HepG2 (cell line): ENCODE data around the gene STX10. TPM values are rescaled to one million over a fixed set of nuclear protein-coding genes. Genes with fewer than 3 reads are reported as not detected.

Experiments
- AGO2 ChIP-seq: fragments of 200-400 bp; formaldehyde crosslinking; optimal IDR thresholded peaks from 2 replicates; pipeline ENCODE3; 2017; ENCODE audit warnings: mild to moderate bottlenecking, low read depth, low read length, moderate library complexity
- ATF4 ChIP-seq, 2 experiments: fragments of 450-650 bp in 1 of 2; sonication (generic) in 1 of 2; formaldehyde crosslinking; IDR thresholded peaks; 2 replicates each; pipeline versions ENCODE4 v1.5.0 to v1.8.0; 2020 to 2022; ENCODE audit warnings: mild to moderate bottlenecking in 1 of 2, missing genetic modification reagents in 1 of 2
- HIVEP1 ChIP-seq: sonication (generic); formaldehyde crosslinking; IDR thresholded peaks from 2 replicates; pipeline ENCODE4 v1.4.0; 2020; ENCODE audit warnings: mild to moderate bottlenecking, missing genetic modification reagents
- HMG20A ChIP-seq: IDR thresholded peaks from 2 replicates; pipeline ENCODE4 v1.6.1; 2016; ENCODE audit warnings: borderline replicate concordance
- IKZF1 ChIP-seq: fragments of 450-650 bp; IDR thresholded peaks from 2 replicates; pipeline ENCODE4 v1.7.1; 2016
- JDP2 ChIP-seq: sonication (generic); formaldehyde crosslinking; IDR thresholded peaks from 2 replicates; pipeline ENCODE4 v1.8.1; 2022; ENCODE audit warnings: missing genetic modification reagents, borderline replicate concordance
- MTA3 ChIP-seq: sonication (generic); formaldehyde crosslinking; IDR thresholded peaks from 2 replicates; pipeline ENCODE4 v1.4.0; 2020; ENCODE audit warnings: missing genetic modification reagents
- ONECUT2 ChIP-seq: sonication (generic); formaldehyde crosslinking; IDR thresholded peaks from 2 replicates; pipeline ENCODE4 v1.4.0; 2020; ENCODE audit warnings: missing genetic modification reagents
- SAFB2 ChIP-seq: sonication (generic); formaldehyde crosslinking; IDR thresholded peaks from 2 replicates; pipeline ENCODE4 v1.5.1; 2020; ENCODE audit warnings: missing genetic modification reagents, low read depth, mild to moderate bottlenecking, borderline replicate concordance
- SIN3A ChIP-seq: IDR thresholded peaks from 2 replicates; pipeline ENCODE4 v1.6.1; 2011; ENCODE audit warnings: low read depth, mild to moderate bottlenecking, control low read depth, low read length, borderline replicate concordance
- SMARCE1 ChIP-seq: fragments of 450-650 bp; IDR thresholded peaks from 2 replicates; pipeline ENCODE4 v1.6.1; 2017; ENCODE audit warnings: borderline replicate concordance
- ZBTB21 ChIP-seq: sonication (generic); formaldehyde crosslinking; IDR thresholded peaks from 2 replicates; pipeline ENCODE4 v1.4.0; 2020; ENCODE audit warnings: missing genetic modification reagents
- ZHX2 ChIP-seq, 2 experiments: sonication (generic) in 1 of 2; formaldehyde crosslinking in 1 of 2; IDR thresholded peaks; 2 replicates each; pipeline versions ENCODE4 v1.6.1 to v1.9.0; 2014 to 2022; ENCODE audit warnings: antibody characterized with exemption in 1 of 2, borderline replicate concordance in 1 of 2, inconsistent platforms in 1 of 2, low read depth in 1 of 2, missing genetic modification reagents in 1 of 2
- ZNF431 ChIP-seq: sonication (generic); formaldehyde crosslinking; IDR thresholded peaks from 2 replicates; pipeline ENCODE4 v1.9.0; 2022; ENCODE audit warnings: missing genetic modification reagents, low read depth, mild to moderate bottlenecking, borderline replicate concordance
- ZNF772 ChIP-seq: sonication (generic); formaldehyde crosslinking; IDR thresholded peaks from 2 replicates; pipeline ENCODE4 v1.5.0; 2020; ENCODE audit warnings: mild to moderate bottlenecking, missing genetic modification reagents
- polyA plus RNA-seq, 8 experiments: library from polyadenylated mRNA; depleted of rRNA in 3 of 8; stranded (reverse) in 7 of 8; unstranded in 1 of 8; fragments of >200 nt; fragmentation: Illumina TruSeq in 4 of 8; extraction: Trizol in 4 of 8; gene quantifications; 2 replicates each; pipeline versions ENCODE4 v1.2.1 to v1.2.3, GENCODE V29; 2011 to 2016; ENCODE audit warnings: low read depth in 4 of 8, missing spikeins in 1 of 8, mixed read lengths in 1 of 8; ENCODE audit not compliant: insufficient read depth in 1 of 8
- total RNA-seq, 5 experiments: library from RNA; depleted of rRNA; stranded (reverse); fragments of >200 nt; fragmentation: Illumina TruSeq; extraction: Trizol; gene quantifications; 2 replicates each; pipeline ENCODE4 v1.2.3, GENCODE V29; 2016; ENCODE audit warnings: low read depth in 1 of 5
- TF ChIP-seq, protein P1 (sequence below): sonication (generic); formaldehyde crosslinking; IDR thresholded peaks from 2 replicates; pipeline ENCODE4 v1.4.0; 2020; ENCODE audit warnings: missing genetic modification reagents
- TF ChIP-seq, protein P2 (sequence below): sonication (generic); formaldehyde crosslinking; IDR thresholded peaks from 2 replicates; pipeline ENCODE4 v1.4.0; 2020; ENCODE audit warnings: missing genetic modification reagents, mild to moderate bottlenecking, borderline replicate concordance

Gene STX10
- total and polyA plus RNA-seq, 2 of the 13 experiments (the other 11 are each of a cell fraction or from before 2014, with no cell fraction given) = 47.9 to 66.4 TPM

DNA sequence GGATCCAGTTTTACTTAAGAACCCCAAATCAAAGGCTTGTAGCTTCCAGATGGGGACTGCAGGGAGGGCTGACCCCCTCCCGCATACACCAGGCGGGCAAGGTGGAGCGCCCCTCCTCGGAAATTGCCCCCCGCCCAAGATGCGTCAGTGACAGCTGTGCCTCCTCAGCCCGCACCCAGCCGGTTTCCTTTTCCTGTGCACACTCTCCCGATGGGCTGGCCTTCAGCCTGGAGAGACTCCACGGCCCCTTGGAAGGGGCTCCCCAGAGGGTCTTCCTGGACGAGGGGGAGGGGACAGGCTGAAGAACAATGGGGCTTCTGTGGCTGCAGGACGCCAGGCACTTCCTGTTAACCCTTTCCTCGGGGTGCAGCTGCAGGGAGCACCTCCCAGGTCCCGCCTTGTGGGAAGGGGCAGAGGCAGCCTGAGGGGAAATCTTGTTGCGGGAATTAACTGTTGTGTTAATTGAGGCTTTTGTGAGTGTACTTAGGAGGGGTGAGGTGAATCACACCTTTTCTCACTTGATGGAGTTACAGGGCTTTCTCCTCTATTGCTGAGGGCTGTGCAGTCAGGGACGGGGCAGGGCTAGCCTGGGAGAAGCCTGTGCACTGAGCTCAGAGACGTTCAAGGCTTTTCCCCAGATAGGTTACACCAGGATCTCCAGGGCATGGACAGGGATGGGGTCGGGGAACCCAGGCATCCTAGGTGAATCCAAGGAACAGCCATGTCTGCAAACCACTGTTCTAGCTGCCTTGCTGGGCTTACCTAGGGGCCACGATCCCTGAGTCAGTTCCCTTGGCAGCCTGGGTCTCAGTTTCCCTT lies 14.4 kb upstream of the STX10 start (continued):
- TF ChIP-seq ZHX2 (IDR thresholded peaks at IDR 0.05; ENCODE audit: low read depth) (peak; percentile 65; the same call in 1 of the 2 replicates), ZHX2 (CRISPR knock-in tag; IDR thresholded peaks at IDR 0.05; ENCODE audit: borderline replicate concordance) (no peak), ZNF431 (no peak; the same call in 1 of the 2 replicates), HMG20A (CRISPR knock-in tag) (peak; percentile 24; the same call in 1 of the 2 replicates), ATF4 (CRISPR knock-in tag; IDR thresholded peaks at IDR 0.05) (peak in 1 of 2 experiments; percentile 51; a peak in 1 of 4 replicates), SAFB2 (no peak), AGO2 (no peak), ZNF772 (peak; percentile 67; the same call in 1 of the 2 replicates), JDP2 (CRISPR knock-in tag) (no peak), SMARCE1 (no peak), HIVEP1 (peak; percentile 97), ZBTB21 (no peak), IKZF1 (no peak), MTA3 (CRISPR knock-in tag) (no peak), ONECUT2 (CRISPR knock-in tag) (no peak), SIN3A (peak; percentile 84)
- TF ChIP-seq, protein P1, sequence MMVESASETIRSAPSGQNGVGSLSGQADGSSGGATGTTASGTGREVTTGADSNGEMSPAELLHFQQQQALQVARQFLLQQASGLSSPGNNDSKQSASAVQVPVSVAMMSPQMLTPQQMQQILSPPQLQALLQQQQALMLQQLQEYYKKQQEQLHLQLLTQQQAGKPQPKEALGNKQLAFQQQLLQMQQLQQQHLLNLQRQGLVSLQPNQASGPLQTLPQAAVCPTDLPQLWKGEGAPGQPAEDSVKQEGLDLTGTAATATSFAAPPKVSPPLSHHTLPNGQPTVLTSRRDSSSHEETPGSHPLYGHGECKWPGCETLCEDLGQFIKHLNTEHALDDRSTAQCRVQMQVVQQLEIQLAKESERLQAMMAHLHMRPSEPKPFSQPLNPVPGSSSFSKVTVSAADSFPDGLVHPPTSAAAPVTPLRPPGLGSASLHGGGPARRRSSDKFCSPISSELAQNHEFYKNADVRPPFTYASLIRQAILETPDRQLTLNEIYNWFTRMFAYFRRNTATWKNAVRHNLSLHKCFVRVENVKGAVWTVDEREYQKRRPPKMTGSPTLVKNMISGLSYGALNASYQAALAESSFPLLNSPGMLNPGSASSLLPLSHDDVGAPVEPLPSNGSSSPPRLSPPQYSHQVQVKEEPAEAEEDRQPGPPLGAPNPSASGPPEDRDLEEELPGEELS (CRISPR knock-in tag) = peak; percentile 85
- TF ChIP-seq, protein P2, sequence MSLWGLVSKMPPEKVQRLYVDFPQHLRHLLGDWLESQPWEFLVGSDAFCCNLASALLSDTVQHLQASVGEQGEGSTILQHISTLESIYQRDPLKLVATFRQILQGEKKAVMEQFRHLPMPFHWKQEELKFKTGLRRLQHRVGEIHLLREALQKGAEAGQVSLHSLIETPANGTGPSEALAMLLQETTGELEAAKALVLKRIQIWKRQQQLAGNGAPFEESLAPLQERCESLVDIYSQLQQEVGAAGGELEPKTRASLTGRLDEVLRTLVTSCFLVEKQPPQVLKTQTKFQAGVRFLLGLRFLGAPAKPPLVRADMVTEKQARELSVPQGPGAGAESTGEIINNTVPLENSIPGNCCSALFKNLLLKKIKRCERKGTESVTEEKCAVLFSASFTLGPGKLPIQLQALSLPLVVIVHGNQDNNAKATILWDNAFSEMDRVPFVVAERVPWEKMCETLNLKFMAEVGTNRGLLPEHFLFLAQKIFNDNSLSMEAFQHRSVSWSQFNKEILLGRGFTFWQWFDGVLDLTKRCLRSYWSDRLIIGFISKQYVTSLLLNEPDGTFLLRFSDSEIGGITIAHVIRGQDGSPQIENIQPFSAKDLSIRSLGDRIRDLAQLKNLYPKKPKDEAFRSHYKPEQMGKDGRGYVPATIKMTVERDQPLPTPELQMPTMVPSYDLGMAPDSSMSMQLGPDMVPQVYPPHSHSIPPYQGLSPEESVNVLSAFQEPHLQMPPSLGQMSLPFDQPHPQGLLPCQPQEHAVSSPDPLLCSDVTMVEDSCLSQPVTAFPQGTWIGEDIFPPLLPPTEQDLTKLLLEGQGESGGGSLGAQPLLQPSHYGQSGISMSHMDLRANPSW (CRISPR knock-in tag) = no peak
